Skin epidermis (tissue), 12 donors: Measurements from ENCODE around the gene RABEP2.
"Not testable (repeated sequence)": the region's sequence is repeated elsewhere in the genome, so short reads cannot be mapped to it uniquely, and the experiment has no call there.

ENCODE experiments used
- H3K27ac ChIP-seq, 21 experiments: fragments of 200-600 bp; sonication (generic) in 11 of 21; one replicate each; pipeline ENCODE4 v1.5.0; 2020; ENCODE audit warnings: mild to moderate bottlenecking in 3 of 21, inconsistent platforms in 2 of 21, moderate library complexity in 2 of 21
- H3K4me3 ChIP-seq, 7 experiments: fragments of 200-600 bp; sonication (generic) in 2 of 7; one replicate each; pipeline ENCODE4 v1.5.0; 2020; ENCODE audit warnings: inconsistent platforms in 2 of 7, mild to moderate bottlenecking in 2 of 7, moderate library complexity in 1 of 7

The RABEP2 gene

GRCh38 chr16:28924762-28925385 is at the start of gene RABEP2:
Gene RABEP2, minus strand, starts transcription at chr16:28925238. Its CDS starts 75 bp downstream, at chr16:28925163.
- peak within 1 kb of the TSS; percentile 58 to 89 (median 70) for H3K4me3 ChIP-seq

GRCh38 chr16:28974437-28975157 is 49.6 kb upstream of the RABEP2 start, which contains the start of gene SPNS1:
Gene SPNS1, plus strand, starts transcription at chr16:28974778. Its CDS starts 374 bp downstream, at chr16:28975152.
- H3K4me3 ChIP-seq, result peak within 1 kb of the TSS; percentile 77 to 100 (median 87)
- peak within 1 kb of the TSS; percentile 57 to 91 (median 81) for H3K27ac ChIP-seq

More at GRCh38 chr16:28924762-28925385, at the start of gene RABEP2:
- peak within 1 kb of the TSS; percentile 82 to 100 (median 98) for H3K27ac ChIP-seq

GRCh38 chr16:28974007-28974436 is 49.0 kb upstream of the RABEP2 start:
- Histone ChIP-seq H3K27ac (peak overlapping the region; percentile 57 to 91 (median 81)), H3K4me3 (peak overlapping the region; percentile 77 to 100 (median 87))

GRCh38 chr16:28969696-28970095 is 44.7 kb upstream of the RABEP2 start:
- H3K27ac ChIP-seq, H3K4me3 ChIP-seq: not testable (repeated sequence)

- H3K27ac ChIP-seq, result no peak overlapping the region
- H3K4me3 ChIP-seq, result no peak overlapping the region
Observed at GRCh38 chr16:28967156-28967555, 42.1 kb upstream of the RABEP2 start.

GRCh38 chr16:28964496-28964895 is 39.5 kb upstream of the RABEP2 start:
- no peak overlapping the region for H3K4me3 ChIP-seq
- H3K27ac ChIP-seq, result no peak overlapping the region

- H3K4me3 ChIP-seq, result no peak overlapping the region
- H3K27ac ChIP-seq, result no peak overlapping the region
Observed at GRCh38 chr16:28964072-28964471, 39.0 kb upstream of the RABEP2 start.

GRCh38 chr16:28958836-28959235 is 33.8 kb upstream of the RABEP2 start:
- Histone ChIP-seq H3K27ac (no peak overlapping the region), H3K4me3 (no peak overlapping the region)

- H3K27ac ChIP-seq, result no peak overlapping the region
- no peak overlapping the region for H3K4me3 ChIP-seq
Observed at GRCh38 chr16:28958216-28958615, 33.2 kb upstream of the RABEP2 start.

- peak overlapping the region; percentile 76 to 94 (median 88) for H3K27ac ChIP-seq
- peak overlapping the region; percentile 83 to 98 (median 94) for H3K4me3 ChIP-seq
Observed at GRCh38 chr16:28951410-28951943, 26.4 kb upstream of the RABEP2 start.

- peak within 1 kb of the TSS; percentile 83 to 98 (median 94) for H3K4me3 ChIP-seq
- H3K27ac ChIP-seq, result peak within 1 kb of the TSS; percentile 76 to 94 (median 88)
Observed at GRCh38 chr16:28950648-28951409, 25.8 kb upstream of the RABEP2 start, which contains the start of gene NFATC2IP. Gene NFATC2IP, plus strand, starts transcription at chr16:28950937. Its CDS starts 75 bp downstream, at chr16:28951012.

GRCh38 chr16:28946681-28947080 is 21.6 kb upstream of the RABEP2 start:
- Histone ChIP-seq H3K4me3 (no peak overlapping the region), H3K27ac (no peak overlapping the region)

- Histone ChIP-seq H3K27ac (no peak overlapping the region), H3K4me3 (no peak overlapping the region)
Observed at GRCh38 chr16:28943281-28943680, 18.2 kb upstream of the RABEP2 start.

GRCh38 chr16:28939825-28940224 is 14.8 kb upstream of the RABEP2 start:
- H3K27ac ChIP-seq, H3K4me3 ChIP-seq: not testable (repeated sequence)

GRCh38 chr16:28938721-28939120 is 13.7 kb upstream of the RABEP2 start:
- H3K4me3 ChIP-seq, result no peak overlapping the region
- no peak overlapping the region for H3K27ac ChIP-seq

GRCh38 chr16:28937222-28937876 is 12.3 kb upstream of the RABEP2 start:
- Histone ChIP-seq H3K27ac (no peak overlapping the region), H3K4me3 (no peak overlapping the region)

GRCh38 chr16:28936784-28937155 is 11.7 kb upstream of the RABEP2 start:
- no peak overlapping the region for H3K27ac ChIP-seq
- H3K4me3 ChIP-seq, result no peak overlapping the region

GRCh38 chr16:28935924-28936783 is 11.1 kb upstream of the RABEP2 start:
- Histone ChIP-seq H3K27ac (no peak overlapping the region), H3K4me3 (peak overlapping the region in 3 of 7 experiments; percentile 4 to 20 (median 18))
